Neural progenitor cell (in vitro differentiated cells): Measurements from ENCODE around the gene TTYH2. TPM values are rescaled to one million over a fixed set of nuclear protein-coding genes. Genes with fewer than 3 reads are reported as not detected.

Source experiments
- DNase-seq: peaks from one replicate; pipeline ENCODE4 v3.0.0-alpha.2; 2016; ENCODE audit warnings: low spot score
- H2AFZ ChIP-seq: fragments of 200-600 bp; sonication (generic); replicated peaks from 2 replicates; pipeline ENCODE4 v1.6.1; 2016; ENCODE audit warnings: antibody characterized with exemption
- H3F3A ChIP-seq: fragments of 200-600 bp; sonication (generic); 2 replicates; pipeline ENCODE4 v1.6.1; 2016; ENCODE audit warnings: antibody characterized with exemption, low read depth
- H3K27ac ChIP-seq: fragments of 200-600 bp; sonication (generic); 2 replicates; pipeline ENCODE4 v1.5.1; 2016; ENCODE audit warnings: mild to moderate bottlenecking
- H3K27me3 ChIP-seq: fragments of 200-600 bp; sonication (generic); 2 replicates; pipeline ENCODE4 v1.6.1; 2016; ENCODE audit warnings: mild to moderate bottlenecking, moderate library complexity
- H3K36me3 ChIP-seq: fragments of 200-600 bp; sonication (generic); 2 replicates; pipeline ENCODE4 v1.5.1; 2016
- H3K4me1 ChIP-seq: fragments of 200-600 bp; sonication (generic); 2 replicates; pipeline ENCODE4 v1.6.1; 2016; ENCODE audit warnings: mixed run types
- H3K4me2 ChIP-seq: fragments of 200-600 bp; sonication (generic); 2 replicates; pipeline ENCODE4 v1.6.1; 2016
- H3K4me3 ChIP-seq: fragments of 200-600 bp; sonication (generic); 2 replicates; pipeline ENCODE4 v1.5.1; 2016
- H3K79me2 ChIP-seq: fragments of 200-600 bp; sonication (generic); 2 replicates; pipeline ENCODE4 v1.6.1; 2016; ENCODE audit warnings: low read depth
- H3K9ac ChIP-seq: fragments of 200-600 bp; sonication (generic); 2 replicates; pipeline ENCODE4 v1.6.1; 2016
- H3K9me3 ChIP-seq: fragments of 200-600 bp; sonication (generic); 2 replicates; pipeline ENCODE4 v1.5.1; 2016; ENCODE audit warnings: low read depth
- H4K20me1 ChIP-seq: fragments of 200-600 bp; sonication (generic); 2 replicates; pipeline ENCODE4 v1.6.1; 2016; ENCODE audit warnings: low read depth
- H3K27ac Mint-ChIP-seq: 3 replicates; pipeline ENCODE4 v1.8.0; 2021; ENCODE audit warnings: mixed read lengths
- H3K27me3 Mint-ChIP-seq: 2 replicates; pipeline ENCODE4 v1.8.0; 2022; ENCODE audit warnings: low read depth, mild to moderate bottlenecking, inconsistent platforms, moderate library complexity, mixed read lengths; ENCODE audit not compliant: insufficient read depth
- H3K36me3 Mint-ChIP-seq: 3 replicates; pipeline ENCODE4 v1.8.0; 2021; ENCODE audit warnings: mixed read lengths
- H3K4me1 Mint-ChIP-seq: 3 replicates; pipeline ENCODE4 v1.8.0; 2021; ENCODE audit warnings: mixed read lengths
- H3K4me3 Mint-ChIP-seq: 3 replicates; pipeline ENCODE4 v1.8.0; 2021; ENCODE audit warnings: mild to moderate bottlenecking, moderate library complexity, mixed read lengths
- H3K9me3 Mint-ChIP-seq: 3 replicates; pipeline ENCODE4 v1.8.0; 2020; ENCODE audit warnings: mixed read lengths
- CTCF ChIP-seq: fragments of 200-600 bp; sonication (generic); IDR thresholded peaks from 2 replicates; pipeline ENCODE4 v1.5.1; 2017; ENCODE audit warnings: antibody characterized with exemption, mild to moderate bottlenecking
- EZH2 ChIP-seq: fragments of 200-600 bp; sonication (generic); IDR thresholded peaks from 2 replicates; pipeline ENCODE4 v1.6.1; 2017; ENCODE audit warnings: antibody characterized with exemption, mild to moderate bottlenecking, moderate library complexity
- EZH2phosphoT487 ChIP-seq: fragments of 200-600 bp; sonication (generic); IDR thresholded peaks from 2 replicates; pipeline ENCODE4 v1.6.1; 2017; ENCODE audit warnings: antibody characterized with exemption
- total RNA-seq: library from RNA; depleted of rRNA; stranded (reverse); fragments of >200 nt; gene quantifications from 2 replicates; pipeline ENCODE4 v1.2.3, GENCODE V29; 2015; ENCODE audit warnings: low replicate concordance

Gene TTYH2
- total RNA-seq, 1 donor from 2014 or later: 5.8 TPM

DNA sequence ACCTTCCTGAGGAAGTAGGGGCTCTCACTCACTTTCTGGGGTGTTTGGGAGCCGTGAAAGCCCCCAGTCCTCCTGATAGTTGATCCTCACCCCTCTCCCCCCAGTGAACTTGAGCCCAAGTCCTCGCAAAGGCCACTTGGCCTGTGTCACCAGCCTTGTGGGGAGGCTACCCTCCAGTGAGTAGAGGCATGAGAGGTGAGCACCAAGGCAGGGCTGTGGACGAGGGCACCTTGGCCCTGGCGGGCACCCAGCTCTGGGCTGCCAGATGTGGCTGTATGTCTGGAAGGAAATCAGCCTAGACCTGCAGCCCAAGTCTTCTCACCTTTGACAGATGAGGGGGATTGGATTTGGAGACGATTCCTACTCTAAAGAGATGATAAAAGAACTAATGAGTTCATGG, 3.1 kb downstream of the TTYH2 start:
- peak overlapping the region; percentile 59 for H3K4me3 Mint-ChIP-seq
- H3K4me1 ChIP-seq: peaks cover 20% of the 10 kb centered on the region

DNA sequence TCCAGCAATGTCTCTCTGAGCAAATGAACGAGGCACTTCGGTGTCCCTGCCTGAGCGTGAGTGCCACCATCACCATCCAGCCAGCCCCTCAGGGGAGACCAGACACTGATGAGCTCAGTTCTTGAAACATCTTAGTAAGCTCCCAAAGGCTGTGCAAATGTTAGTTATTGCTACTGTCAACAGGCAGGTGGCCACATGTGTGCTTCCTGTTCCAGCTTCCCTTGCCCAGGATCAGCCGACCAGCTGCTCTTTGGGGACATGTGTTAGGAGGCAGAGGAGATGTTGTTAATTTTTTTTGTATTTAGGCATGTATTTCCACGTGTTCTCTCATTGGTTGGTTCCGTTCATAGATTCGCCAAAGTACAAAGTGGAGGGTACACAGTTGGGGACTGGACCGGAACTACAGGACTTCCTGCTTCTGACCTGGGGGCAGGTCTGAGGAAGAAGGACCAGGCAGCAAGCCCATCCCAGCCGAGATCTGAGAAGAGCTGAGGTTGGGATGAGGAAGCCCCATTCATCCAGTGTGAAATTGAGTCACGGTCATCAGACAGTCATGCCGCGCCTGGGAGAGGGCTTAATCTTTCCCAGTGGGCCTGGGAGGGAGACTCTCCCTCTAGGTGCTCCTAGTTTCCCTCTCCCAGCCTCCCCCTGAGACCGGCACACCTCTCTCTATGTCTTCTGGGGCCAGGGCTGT, 3.8 kb downstream of the TTYH2 start:
- Histone ChIP-seq H4K20me1 (peaks cover 9% of the 10 kb centered on the region), H3K4me1 (peaks cover 13% of the 10 kb centered on the region), H3K36me3 (no peaks in the 10 kb centered on the region), H3K9me3 (no peaks in the 10 kb centered on the region), H3K9ac (no peak overlapping the region), H3K4me2 (no peak overlapping the region), H3K27ac (no peak overlapping the region), H2AFZ (no peak overlapping the region), H3K27me3 (peaks cover 32% of the 10 kb centered on the region), H3K4me3 (no peak overlapping the region), H3K79me2 (no peaks in the 10 kb centered on the region), H3F3A (peaks cover 11% of the 10 kb centered on the region)
- Mint-ChIP-seq H3K27ac (peak overlapping the region; percentile 69), H3K9me3 (no peaks in the 10 kb centered on the region), H3K4me3 (no peak overlapping the region), H3K4me1 (peaks cover 34% of the 10 kb centered on the region), H3K27me3 (peaks cover 15% of the 10 kb centered on the region), H3K36me3 (peaks cover 2% of the 10 kb centered on the region)
- DNase-seq: no peak
- TF ChIP-seq CTCF (no peak), EZH2 (no peak), EZH2phosphoT487 (no peak)

More for the DNA sequence above, 3.1 kb downstream of the TTYH2 start:
- Mint-ChIP-seq H3K36me3 (peaks cover 2% of the 10 kb centered on the region), H3K9me3 (no peaks in the 10 kb centered on the region), H3K27me3 (peaks cover 13% of the 10 kb centered on the region), H3K4me1 (peaks cover 41% of the 10 kb centered on the region), H3K27ac (peak overlapping the region; percentile 66)
- Histone ChIP-seq H3K79me2 (no peaks in the 10 kb centered on the region), H3K4me3 (no peak overlapping the region), H3K9ac (no peak overlapping the region), H4K20me1 (peaks cover 16% of the 10 kb centered on the region), H3K27me3 (peaks cover 39% of the 10 kb centered on the region), H3K4me2 (no peak overlapping the region), H3K9me3 (no peaks in the 10 kb centered on the region), H2AFZ (no peak overlapping the region), H3K36me3 (no peaks in the 10 kb centered on the region), H3F3A (peaks cover 16% of the 10 kb centered on the region), H3K27ac (no peak overlapping the region)
- TF ChIP-seq CTCF (no peak), EZH2 (no peak), EZH2phosphoT487 (no peak)
- no peak for DNase-seq

GRCh38 chr17:74217888-74218287, 4.5 kb downstream of the TTYH2 start:
- Histone ChIP-seq H2AFZ (no peak overlapping the region), H3K9ac (no peak overlapping the region), H3F3A (peaks cover 4% of the 10 kb centered on the region), H3K4me3 (no peak overlapping the region), H3K9me3 (no peaks in the 10 kb centered on the region), H3K4me2 (no peak overlapping the region), H3K36me3 (no peaks in the 10 kb centered on the region), H3K4me1 (peaks cover 10% of the 10 kb centered on the region), H3K27ac (no peak overlapping the region), H3K27me3 (peaks cover 25% of the 10 kb centered on the region), H3K79me2 (no peaks in the 10 kb centered on the region), H4K20me1 (peaks cover 2% of the 10 kb centered on the region)
- DNase-seq: no peak
- H3K4me1 Mint-ChIP-seq: peaks cover 31% of the 10 kb centered on the region
- H3K4me3 Mint-ChIP-seq: no peak overlapping the region
- H3K36me3 Mint-ChIP-seq: peaks cover 2% of the 10 kb centered on the region
- H3K9me3 Mint-ChIP-seq: no peaks in the 10 kb centered on the region
- TF ChIP-seq CTCF (no peak), EZH2 (no peak), EZH2phosphoT487 (no peak)
- H3K27ac Mint-ChIP-seq: no peak overlapping the region
- peaks cover 13% of the 10 kb centered on the region for H3K27me3 Mint-ChIP-seq
